BJ (cell line): ENCODE results near the gene TRIM63. TPM values are rescaled to one million over a fixed set of nuclear protein-coding genes. Genes with fewer than 3 reads are reported as not detected.

Source experiments
- CTCF ChIA-PET: fragments of 350-600 bp; formaldehyde crosslinking; extraction: SDS; loops from one replicate; lab custom pipeline; 2021; ENCODE audit warnings: antibody characterized with exemption, inconsistent platforms; lab: Yijun Ruan, JAX
- POLR2A ChIA-PET: fragments of 300-600 bp; sonication (Branson Sonifier 250); formaldehyde crosslinking; extraction: SDS; loops from one replicate; lab custom pipeline; 2021; ENCODE audit warnings: antibody characterized with exemption; lab: Charles Lee
- DNase-seq: peaks from one replicate; pipeline ENCODE4 v3.0.0-alpha.2; 2011; ENCODE audit warnings: low read depth
- H3K27me3 ChIP-seq: 2 replicates; pipeline ENCODE4 v1.6.0; 2011; ENCODE audit warnings: low read length; ENCODE audit not compliant: control insufficient read depth, insufficient read depth
- H3K36me3 ChIP-seq: 2 replicates; pipeline ENCODE4 v1.5.1; 2011; ENCODE audit warnings: low read length; ENCODE audit not compliant: control insufficient read depth, insufficient read depth
- H3K4me3 ChIP-seq: 2 replicates; pipeline ENCODE4 v1.5.1; 2011; ENCODE audit warnings: low read depth, mild to moderate bottlenecking, control low read depth, low read length
- CTCF ChIP-seq: IDR thresholded peaks from 2 replicates; pipeline ENCODE4 v1.5.1; 2011; ENCODE audit warnings: low read depth, mild to moderate bottlenecking, control low read depth, inconsistent platforms, low read length, moderate library complexity; ENCODE audit not compliant: insufficient read depth
- polyA plus RNA-seq: library from polyadenylated mRNA; depleted of rRNA; stranded (reverse); fragments of >200 nt; gene quantifications from 2 replicates; pipeline ENCODE4 v1.2.3, GENCODE V29; 2011

Gene TRIM63
- polyA plus RNA-seq, 1 experiment = not detected

GRCh38 chr1:26019641-26020315 lies 47.7 kb downstream of the TRIM63 start:
- Histone ChIP-seq H3K36me3 (no peaks in the 10 kb centered on the region), H3K4me3 (no peak overlapping the region), H3K27me3 (no peaks in the 10 kb centered on the region)
- no peak for TF ChIP-seq CTCF
- ChIA-PET CTCF (interaction anchor here (0.6 to 2.8 kb wide), 6 partner anchors 9 to 1056 kb away, joined by 3 to 8 read pairs (median 4); partner anchors contain the start of gene PAFAH2), POLR2A (no interaction called here)
- no peak for DNase-seq

- Histone ChIP-seq H3K27me3 (no peaks in the 10 kb centered on the region), H3K36me3 (no peaks in the 10 kb centered on the region), H3K4me3 (no peak overlapping the region)
- ChIA-PET CTCF (interaction anchor here (0.5 to 2.3 kb wide), 7 partner anchors 13 to 1988 kb away, joined by 3 to 8 read pairs (median 3); partner anchors contain the start of gene PAFAH2), POLR2A (no interaction called here)
- DNase-seq = no peak
- TF ChIP-seq CTCF = no peak
These were observed 49.8 kb downstream of the TRIM63 start for GRCh38 chr1:26017606-26018005.

- no peak for TF ChIP-seq CTCF
- POLR2A ChIA-PET = no interaction called here
- no peaks in the 10 kb centered on the region for H3K27me3 ChIP-seq
- H3K4me3 ChIP-seq = no peak overlapping the region
- no peak for DNase-seq
- H3K36me3 ChIP-seq = no peaks in the 10 kb centered on the region
- CTCF ChIA-PET = interaction anchor here (0.8 to 2.3 kb wide), 5 partner anchors 12 to 153 kb away, joined by 3 to 8 read pairs (median 5); partner anchors contain the start of genes PAFAH2 and ZNF593
These were observed 50.4 kb downstream of the TRIM63 start for GRCh38 chr1:26016953-26017545.

GRCh38 chr1:26016258-26016952 lies 51.0 kb downstream of the TRIM63 start:
- no peak for DNase-seq
- POLR2A ChIA-PET = no interaction called here
- CTCF ChIA-PET = interaction anchor here (0.6 to 2.3 kb wide), 5 partner anchors 12 to 153 kb away, joined by 3 to 8 read pairs (median 4); partner anchors contain the start of gene ZNF593
- H3K27me3 ChIP-seq = no peaks in the 10 kb centered on the region
- H3K36me3 ChIP-seq = no peaks in the 10 kb centered on the region
- H3K4me3 ChIP-seq = no peak overlapping the region
- TF ChIP-seq CTCF = no peak

GRCh38 chr1:26015358-26015757 lies 52.1 kb downstream of the TRIM63 start:
- Histone ChIP-seq H3K27me3 (no peaks in the 10 kb centered on the region), H3K4me3 (no peak overlapping the region), H3K36me3 (no peaks in the 10 kb centered on the region)
- DNase-seq = no peak
- no peak for TF ChIP-seq CTCF
- CTCF ChIA-PET = interaction anchor here (1.2 kb wide), 1 partner anchor 120 kb away, joined by 3 read pairs; no protein-coding TSS in a partner anchor
- POLR2A ChIA-PET = no interaction called here
